ENCODE measurements around the gene SV2B.
A peak's percentile ranks its signal among the peaks of the same experiment; 100 is the strongest.

Gene SV2B

DNA sequence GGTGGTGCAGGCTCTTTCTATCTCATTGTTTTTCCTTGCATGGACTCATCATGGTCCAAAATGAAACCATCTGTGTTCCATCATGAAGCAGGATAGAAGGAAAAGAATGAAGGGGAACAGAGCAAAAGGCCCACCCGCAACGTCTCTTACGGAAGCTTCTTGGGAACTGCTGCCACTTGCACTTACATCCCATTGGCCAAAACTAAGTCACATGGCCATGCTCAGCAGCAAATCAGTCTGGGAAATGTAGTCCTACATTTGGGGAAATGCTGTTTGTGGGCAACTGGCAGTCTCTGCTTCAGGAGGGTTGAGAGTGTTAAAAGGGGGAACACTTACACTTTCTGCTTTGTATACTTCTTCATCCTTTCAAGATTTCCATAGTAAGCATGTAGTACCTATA lies 191.6 kb downstream of the SV2B start:
- TF ChIP-seq, protein P1, sequence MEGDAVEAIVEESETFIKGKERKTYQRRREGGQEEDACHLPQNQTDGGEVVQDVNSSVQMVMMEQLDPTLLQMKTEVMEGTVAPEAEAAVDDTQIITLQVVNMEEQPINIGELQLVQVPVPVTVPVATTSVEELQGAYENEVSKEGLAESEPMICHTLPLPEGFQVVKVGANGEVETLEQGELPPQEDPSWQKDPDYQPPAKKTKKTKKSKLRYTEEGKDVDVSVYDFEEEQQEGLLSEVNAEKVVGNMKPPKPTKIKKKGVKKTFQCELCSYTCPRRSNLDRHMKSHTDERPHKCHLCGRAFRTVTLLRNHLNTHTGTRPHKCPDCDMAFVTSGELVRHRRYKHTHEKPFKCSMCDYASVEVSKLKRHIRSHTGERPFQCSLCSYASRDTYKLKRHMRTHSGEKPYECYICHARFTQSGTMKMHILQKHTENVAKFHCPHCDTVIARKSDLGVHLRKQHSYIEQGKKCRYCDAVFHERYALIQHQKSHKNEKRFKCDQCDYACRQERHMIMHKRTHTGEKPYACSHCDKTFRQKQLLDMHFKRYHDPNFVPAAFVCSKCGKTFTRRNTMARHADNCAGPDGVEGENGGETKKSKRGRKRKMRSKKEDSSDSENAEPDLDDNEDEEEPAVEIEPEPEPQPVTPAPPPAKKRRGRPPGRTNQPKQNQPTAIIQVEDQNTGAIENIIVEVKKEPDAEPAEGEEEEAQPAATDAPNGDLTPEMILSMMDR (conservative IDR thresholded peaks at IDR 0.05): no peak
- TF ChIP-seq ZFX (IDR thresholded peaks at IDR 0.05): no peak
- H3K27ac ChIP-seq: no peak overlapping the region

DNA sequence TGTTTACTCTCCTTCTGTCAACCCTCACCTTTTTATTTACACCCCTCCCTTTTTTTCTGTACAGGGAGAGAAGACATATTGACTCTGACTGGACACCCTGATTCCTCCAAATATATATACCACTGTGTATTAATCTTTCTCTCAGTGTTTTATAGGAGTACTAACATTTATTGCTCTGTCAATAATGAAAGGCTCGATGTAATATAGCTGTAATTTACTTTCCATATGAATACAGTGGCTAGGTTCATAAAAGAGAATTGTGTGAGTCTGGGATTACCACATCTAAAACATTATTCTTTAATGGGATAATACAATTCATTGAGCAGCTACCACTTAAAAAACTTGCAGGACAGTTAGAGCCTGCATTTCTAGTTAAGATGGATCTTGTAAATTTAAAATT lies 194.3 kb downstream of the SV2B start:
- H3K27ac ChIP-seq: no peak overlapping the region
- TF ChIP-seq, protein P1 (conservative IDR thresholded peaks at IDR 0.05): no peak
- no peak for TF ChIP-seq ZFX (IDR thresholded peaks at IDR 0.05)

DNA sequence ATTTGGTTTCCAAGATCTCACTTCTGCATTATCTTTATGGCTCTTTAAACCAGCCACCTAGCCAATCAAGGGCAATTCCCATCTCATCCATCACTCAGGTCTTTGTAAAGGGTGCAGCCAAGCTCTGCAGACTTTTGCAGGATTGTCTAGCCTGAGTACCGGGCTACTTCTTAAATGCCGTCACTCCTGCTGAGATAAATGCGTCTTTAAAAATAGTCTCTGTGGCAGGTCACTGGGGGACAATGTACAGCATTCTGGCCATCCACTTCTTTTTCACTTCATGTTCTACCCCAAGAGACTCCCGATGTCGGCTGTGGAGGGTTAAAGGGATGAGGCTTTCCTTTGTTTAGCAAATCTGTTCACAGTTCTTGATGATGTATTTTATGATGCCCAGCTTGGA lies 194.7 kb downstream of the SV2B start:
- no peak overlapping the region for H3K27ac ChIP-seq
- TF ChIP-seq, protein P1 (conservative IDR thresholded peaks at IDR 0.05): no peak

DNA sequence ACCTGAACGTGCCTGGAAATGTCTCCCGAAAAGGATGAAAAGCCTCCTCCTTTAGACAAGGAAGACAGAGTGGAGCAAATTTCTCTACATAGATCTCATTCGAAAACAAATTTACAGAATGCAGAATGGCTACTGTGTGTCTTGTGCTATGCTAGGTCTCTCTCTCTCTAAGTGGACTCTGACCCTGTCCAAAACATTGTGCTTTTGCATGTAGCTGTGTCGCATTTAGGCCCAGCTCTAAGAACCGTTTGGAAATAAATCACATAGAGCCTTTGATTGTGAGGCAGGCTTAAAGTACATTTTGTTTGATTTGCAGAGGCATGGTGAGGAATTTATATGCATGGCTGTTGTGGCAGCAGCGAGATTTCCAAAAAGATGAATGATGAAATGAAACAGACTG lies 198.0 kb downstream of the SV2B start:
- no peak overlapping the region for H3K27ac ChIP-seq

DNA sequence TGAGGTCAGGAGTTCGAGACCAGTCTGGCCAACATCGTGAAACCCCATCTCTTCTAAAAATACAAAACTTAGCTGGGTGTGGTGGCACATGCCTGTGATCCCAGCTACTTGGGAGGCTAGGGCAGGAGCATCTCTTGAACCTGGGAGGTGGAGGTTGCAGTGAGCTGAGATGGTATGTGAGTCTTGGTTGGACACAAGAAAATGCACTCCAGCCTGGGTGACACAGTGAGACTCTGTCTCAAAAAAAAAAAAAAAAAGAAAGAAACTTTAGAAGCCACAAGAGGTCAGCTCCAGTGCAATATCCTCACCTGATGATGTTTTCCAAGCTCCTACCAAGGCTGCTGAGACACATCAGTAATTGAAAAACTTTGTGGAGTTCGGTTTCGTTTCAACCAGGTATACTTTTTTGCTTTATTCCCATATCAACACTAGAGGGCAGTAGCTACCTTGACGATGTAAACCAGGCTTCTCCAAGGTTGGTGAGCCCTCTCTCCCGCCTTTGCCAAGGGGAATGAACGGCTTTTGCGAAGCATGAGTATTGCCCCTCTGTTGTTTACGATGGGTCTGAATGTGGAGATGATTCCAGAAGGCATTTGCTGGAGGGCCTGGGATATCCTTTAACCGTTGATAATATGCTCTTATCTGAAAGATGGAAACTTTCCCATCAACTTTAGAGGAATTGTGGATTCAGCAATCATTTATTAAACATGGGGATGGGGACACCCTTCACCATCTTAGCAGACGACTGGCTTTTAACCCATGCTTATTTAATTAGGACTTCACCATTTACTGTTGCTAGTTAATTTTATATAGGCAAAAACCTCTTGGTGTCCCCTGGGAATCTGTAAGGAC lies 202.8 kb downstream of the SV2B start:
- TF ChIP-seq ZFX (IDR thresholded peaks at IDR 0.05): no peak
- TF ChIP-seq, protein P1 (conservative IDR thresholded peaks at IDR 0.05): peak; percentile 85

More for the DNA sequence above, 198.0 kb downstream of the SV2B start:
- TF ChIP-seq, protein P1 (conservative IDR thresholded peaks at IDR 0.05): no peak
- TF ChIP-seq ZFX (IDR thresholded peaks at IDR 0.05): no peak

DNA sequence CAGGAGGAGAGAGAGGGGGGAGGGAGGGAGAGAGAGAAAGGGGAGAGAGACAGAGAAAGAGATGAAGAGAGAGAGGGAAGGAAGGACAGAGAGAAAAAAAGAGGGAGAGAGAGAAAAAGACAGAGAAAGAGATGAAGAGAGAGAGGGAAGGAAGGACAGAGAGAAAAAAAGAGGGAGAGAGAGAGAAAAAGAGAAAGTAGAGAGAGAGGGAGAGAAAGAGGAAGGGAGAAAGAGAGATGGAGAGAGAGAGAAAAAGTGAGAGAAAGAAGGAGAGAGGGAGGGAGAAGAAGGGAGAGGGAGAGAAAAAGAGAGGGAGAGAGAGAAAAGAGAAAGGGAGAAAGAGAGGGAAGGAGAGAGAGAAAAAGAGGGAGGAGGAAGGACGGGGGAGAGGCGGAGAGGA lies 204.2 kb downstream of the SV2B start:
- TF ChIP-seq, protein P1 (conservative IDR thresholded peaks at IDR 0.05): no peak
- TF ChIP-seq ZFX (IDR thresholded peaks at IDR 0.05): no peak
- no peak overlapping the region for H3K27ac ChIP-seq

More for the DNA sequence above, 202.8 kb downstream of the SV2B start:
- no peak overlapping the region for H3K27ac ChIP-seq

DNA sequence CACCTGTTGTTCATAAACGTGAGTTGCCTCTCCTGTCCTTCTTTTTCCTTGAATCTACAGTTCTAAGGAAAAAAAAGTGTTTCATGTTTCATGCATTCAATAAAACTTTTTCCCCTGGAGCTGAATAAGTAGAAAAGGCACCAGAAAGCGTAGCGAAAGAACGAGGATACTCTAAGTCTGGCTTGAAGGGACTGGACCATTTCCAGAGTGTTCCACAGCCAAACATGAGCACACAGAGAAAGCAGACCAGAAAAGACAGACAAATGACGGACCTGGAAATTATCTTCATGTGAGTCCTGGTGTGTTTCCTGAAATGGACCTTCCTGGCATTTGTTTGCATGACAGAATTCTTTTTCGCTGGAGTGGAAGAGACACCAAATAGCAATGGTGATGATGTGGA lies 204.7 kb downstream of the SV2B start:
- no peak for TF ChIP-seq ZFX (IDR thresholded peaks at IDR 0.05)
- TF ChIP-seq, protein P1 (conservative IDR thresholded peaks at IDR 0.05): no peak
- H3K27ac ChIP-seq: no peak overlapping the region

All from C4-2B (cell line).